ENCODE measurements around the gene CAPNS1.

The CAPNS1 gene

DNA sequence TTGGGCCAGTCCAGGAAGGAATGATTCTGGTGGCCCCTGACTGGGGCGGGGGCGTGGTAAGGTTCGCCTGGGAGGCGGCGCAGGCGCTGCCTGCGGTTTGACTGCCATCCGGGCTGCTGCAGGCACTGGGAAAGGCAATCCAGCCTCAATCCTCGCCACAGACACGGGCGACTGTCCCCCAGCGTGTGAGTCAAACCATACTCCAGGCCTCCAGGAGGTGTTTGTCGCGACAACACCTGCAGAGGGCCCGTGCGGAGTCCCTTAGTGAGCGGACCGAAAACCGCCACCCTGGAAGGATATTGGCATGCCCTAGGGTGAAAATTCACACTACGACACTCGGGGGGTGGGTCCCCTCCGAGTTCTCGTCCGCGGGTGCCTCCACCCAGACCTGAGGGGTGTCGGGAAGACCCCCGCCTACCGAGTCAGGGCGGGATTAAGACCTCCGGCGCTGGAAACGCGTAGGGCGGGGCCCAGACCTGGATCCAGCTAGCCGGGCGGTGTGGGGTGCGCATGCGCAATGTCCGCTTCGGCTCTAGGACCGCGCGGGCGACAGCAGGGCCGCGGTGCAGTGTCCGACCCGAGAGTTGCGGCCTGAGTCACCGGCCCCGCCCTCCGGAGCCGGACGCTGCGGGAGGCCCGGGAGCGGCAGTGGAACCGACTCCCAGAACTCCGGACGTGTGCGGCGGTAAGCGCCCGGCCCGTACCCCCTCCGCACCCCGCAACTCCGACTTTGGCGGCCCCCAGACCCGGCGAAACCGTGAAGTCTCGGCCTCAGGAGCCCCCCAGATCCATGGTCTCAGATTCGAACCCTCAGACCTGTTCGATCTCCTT, at the start of gene CAPNS1:
CAPNS1 (plus strand) TSS at position 594 of the 831 bp plus-strand sequence. CDS start 946 bp downstream, outside the sequence.
- peak; percentile 92 for DNase-seq

DNA sequence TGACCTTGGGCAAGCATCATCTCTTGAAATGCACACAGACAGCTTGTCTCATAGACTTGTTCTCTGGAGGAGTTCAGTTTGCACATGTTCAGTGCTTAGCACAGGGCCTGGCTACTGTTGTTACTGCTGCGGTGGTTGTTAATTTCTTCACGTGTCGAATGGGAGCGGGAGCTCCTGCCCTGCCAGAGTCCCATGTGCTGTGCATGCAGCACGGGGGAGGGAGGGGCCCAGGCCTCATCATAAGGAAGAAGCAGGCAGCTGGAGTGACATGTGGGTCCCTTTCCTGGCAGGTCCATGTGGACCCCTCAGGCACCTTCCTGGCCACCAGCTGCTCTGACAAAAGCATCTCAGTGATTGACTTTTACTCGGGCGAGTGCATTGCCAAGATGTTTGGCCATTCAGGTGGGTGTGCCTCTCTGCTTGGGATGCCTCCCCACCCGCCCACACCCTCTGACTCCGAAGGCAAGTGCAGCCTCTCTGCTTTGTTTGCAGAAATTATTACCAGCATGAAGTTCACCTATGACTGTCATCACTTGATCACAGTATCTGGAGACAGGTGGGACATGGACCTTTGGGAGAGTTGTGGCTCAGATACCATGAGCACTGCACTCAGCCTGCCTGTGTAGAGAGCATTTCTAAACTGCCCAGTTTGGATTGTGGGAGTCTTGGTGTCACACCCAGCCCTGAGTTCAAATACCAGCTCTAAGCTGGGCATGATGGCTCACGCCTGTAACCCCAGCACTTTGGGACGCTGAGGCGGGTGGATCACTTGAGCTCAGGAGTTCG, 48.8 kb upstream of the CAPNS1 start:
- DNase-seq: no peak

DNA sequence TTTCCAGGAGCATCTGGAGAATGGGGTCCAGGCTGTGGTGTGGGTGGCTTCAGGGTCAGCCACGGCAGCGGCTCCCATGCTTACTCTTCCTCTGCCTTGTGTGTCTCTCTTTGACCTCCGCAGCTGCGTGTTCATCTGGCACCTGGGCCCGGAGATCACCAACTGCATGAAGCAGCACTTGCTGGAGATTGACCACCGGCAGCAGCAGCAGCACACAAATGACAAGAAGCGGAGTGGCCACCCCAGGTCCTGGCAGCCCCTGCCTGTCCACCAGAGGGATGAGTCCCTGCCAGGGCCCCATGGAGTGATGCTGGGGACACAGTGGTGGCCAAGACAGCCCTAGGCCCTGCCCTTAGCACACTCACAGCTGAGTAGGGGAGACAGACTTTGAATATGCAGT, 47.3 kb upstream of the CAPNS1 start:
- DNase-seq: no peak

DNA sequence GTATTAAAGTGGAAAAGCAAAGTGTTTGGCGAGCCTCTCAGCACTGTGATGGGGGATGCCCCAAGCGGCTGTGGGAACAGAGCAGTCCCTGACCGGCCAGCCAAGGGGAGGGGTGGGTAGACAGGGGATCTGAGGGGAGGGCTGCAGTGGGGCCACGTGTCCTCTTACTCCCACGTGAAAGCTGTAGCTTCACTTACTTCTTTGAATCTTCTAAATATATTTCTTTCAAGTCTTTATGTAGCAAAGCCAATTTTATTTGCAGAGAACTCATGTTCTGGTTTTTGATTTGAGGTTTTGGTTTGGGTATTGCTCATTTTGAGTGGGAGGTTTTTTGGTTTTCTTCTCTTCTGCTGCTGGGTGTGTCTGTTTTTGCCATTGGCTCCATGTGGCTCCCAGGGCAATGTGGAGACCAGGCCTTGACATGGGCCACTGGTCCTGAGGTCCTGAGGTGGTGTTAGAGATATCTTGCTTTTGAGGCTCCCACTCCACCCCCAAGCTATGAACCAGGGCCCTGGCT, 46.7 kb upstream of the CAPNS1 start:
- no peak for DNase-seq

DNA sequence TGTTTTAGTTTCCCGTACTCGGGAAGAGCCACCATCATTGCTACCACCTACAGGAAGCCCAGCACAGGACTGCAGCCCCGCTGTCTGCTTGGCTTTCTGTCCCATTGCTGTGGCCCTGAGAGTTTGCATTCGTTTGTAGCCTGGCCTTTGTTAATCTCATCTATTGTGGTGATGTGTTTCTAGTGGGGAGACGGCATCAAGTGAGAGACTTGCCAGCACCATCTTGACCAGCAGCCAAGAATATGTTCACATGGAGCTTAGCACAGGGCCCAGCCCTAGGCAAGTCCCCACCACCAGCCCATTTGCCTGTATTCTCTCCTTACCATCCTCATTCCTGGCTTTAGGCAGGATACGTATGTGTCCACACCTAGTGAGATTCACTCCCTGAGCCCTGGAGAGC, 46.2 kb upstream of the CAPNS1 start:
- DNase-seq: no peak

DNA sequence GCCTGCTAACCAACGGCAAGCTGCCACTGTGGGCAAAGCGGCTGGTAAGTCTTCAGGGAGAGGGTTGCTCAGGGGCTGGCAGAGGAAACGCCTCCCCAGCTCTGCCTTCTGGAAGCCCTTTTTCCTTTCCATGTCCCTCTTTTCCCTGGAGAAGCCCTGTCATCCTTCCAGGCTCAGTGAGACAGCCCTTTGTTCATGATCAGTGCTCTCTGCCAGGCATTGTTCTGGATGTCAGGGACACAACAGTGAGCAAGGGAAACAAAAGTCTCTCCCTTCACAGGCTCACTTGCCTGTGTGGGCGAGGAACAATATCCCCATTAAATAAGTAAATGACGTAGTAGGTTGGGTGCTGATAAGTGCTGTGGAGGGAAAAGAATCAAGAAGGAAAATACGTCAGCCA, 42.8 kb upstream of the CAPNS1 start:
- no peak for DNase-seq

DNA sequence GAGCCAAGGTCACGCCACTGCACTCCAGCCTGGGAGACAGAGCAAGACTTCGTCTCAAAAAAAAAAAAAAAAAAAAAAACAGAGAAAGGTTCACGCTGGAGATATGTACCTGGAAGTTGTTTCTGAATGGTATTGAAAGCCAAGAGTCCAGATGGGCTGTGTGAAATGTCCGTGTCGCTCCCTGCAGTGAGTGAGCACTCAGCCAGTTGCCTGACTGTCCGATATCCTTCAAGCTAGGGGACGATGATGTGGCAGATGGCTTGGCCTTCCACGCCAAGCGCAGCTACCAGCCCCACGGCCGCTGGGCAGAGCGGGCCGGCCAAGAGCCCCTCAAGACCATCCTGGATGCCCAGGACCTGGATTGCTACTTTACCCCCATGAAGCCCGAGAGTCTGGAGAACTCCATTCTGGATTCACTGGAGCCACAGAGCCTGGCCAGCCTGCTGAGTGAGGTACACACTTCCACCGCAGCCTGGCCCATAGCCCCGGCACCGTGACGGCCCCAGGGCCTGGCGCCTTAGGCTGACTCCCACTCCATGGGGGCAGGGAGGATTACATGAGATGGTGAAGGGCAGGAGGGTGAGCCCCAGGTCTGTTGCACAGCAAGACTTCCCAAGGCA, 40.6 kb upstream of the CAPNS1 start:
- no peak for DNase-seq

DNA sequence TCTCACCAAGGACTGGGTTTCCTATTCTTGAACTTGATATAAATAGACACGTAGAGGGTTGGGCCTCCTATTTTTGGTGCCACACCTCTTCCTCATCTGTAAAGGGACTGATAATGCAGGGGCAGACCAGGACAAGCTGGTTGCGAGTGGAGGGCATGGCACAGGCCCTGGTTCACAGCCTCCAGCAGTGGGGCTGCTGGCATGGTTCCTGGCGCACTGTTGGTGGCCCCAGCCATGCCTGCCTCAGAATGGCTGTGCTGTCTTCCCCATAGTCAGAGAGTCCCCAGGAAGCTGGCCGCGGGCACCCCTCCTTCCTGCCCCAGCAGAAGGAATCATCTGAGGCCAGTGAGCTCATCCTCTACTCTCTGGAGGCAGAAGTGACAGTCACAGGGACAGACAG, 39.4 kb upstream of the CAPNS1 start:
- DNase-seq: no peak

DNA sequence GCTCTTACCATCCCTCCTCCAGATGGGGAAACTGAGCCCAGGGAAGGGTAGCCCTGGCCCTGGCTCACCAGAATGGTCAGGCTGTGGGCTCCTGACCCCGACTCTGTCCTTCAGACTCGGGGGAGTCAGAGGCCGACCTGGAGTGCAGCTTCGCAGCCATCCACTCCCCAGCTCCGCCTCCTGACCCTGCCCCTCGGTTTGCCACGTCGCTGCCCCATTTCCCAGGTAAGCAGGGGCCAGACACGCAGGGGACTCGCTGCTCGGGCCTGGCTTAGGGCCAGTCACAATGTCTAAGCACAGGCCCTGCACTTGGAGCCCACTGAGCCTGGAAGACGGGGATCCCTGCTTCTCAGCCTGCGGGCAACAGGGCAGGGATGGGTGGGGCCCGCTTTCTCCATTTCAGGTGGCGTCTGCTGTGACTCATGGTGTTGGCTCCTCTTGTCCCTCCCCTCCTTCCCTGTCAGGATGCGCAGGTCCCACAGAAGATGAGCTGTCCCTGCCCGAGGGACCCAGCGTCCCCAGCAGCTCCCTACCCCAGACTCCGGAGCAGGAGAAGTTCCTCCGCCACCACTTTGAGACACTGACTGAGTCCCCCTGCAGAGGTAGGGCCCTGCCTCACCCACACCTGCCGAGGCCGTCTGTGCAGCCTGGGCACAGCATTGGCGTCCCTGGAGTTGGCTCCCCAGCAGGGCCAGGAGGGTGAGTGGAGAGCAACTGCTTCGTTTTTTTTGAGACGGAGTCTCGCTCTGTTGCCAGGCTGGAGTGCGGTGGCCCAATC, 38.1 kb upstream of the CAPNS1 start:
- DNase-seq: no peak

DNA sequence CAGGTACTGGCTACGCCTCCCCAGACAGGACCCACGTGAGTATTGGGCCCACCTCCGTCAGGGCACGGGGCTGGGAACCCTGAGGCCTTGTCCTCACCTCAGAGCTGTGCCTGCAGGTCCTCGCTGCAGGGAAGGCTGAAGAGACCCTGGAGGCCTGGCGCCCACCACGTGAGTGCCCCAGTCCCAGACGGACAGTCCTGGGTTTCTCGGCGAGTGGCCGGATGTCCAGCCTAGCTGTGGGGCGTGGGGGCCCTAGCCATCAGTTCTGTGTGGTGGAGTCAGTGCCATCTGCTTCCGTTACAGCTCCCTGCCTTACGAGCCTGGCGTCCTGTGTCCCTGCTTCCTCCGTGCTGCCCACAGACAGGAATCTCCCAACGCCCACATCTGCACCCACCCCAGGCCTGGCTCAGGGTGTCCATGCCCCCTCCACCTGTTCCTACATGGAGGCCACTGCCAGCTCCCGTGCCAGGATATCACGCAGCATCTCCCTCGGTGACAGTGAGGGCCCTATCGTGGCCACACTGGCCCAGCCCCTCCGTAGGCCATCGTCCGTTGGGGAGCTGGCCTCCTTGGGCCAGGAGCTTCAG, 36.7 kb upstream of the CAPNS1 start:
- DNase-seq: no peak

DNA sequence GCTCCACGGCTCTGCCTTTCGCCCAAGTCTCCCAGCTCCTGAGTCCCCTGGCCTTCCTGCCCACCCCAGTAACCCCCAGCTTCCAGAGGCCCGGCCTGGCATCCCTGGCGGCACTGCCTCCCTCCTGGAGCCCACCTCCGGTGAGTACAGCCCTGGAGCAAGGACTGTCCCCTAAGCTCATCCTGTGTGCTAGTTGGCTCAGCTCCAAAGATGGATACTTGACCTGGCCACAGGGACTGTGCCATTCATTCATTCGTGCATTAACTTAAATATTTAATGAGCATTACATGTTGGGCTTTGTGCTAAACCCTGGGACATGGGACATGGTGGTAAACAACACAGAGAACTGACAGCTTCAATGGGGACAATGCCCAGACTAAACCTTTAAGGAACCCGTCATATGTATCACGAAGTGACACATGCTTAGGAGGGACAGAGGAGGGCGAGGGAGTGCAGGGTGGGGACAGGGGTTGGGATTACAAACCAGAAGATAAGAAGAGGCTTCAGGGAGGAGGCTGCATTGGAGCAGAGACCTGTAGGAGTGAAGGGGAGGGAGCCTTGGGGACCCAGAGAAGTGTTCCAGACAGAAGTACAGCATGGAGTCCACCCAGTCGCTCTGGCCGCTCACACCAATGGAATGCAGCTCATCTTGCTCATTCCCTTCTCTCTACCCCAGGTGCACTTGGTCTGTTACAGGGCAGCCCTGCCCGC, 35.9 kb upstream of the CAPNS1 start:
- DNase-seq: no peak

DNA sequence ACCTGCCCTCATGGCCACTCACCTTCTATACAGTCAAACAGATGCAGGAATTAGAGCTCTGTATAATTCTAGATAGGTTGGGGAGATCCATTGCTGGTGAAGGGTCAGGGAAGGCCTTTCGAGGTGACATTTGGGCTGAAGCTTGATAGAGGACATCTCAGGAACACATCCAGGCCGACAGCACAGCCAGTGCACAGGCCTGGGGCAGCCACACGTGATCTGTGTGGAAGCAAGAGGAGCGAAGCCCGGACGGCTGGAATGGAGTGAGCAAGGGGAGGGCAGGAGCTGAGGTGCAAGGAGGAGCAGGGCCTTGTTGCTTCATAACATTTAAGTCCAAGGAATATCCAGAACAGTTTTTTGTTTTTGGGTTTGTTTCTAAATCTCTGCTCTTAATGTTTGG, 33.4 kb upstream of the CAPNS1 start:
- no peak for DNase-seq

DNA sequence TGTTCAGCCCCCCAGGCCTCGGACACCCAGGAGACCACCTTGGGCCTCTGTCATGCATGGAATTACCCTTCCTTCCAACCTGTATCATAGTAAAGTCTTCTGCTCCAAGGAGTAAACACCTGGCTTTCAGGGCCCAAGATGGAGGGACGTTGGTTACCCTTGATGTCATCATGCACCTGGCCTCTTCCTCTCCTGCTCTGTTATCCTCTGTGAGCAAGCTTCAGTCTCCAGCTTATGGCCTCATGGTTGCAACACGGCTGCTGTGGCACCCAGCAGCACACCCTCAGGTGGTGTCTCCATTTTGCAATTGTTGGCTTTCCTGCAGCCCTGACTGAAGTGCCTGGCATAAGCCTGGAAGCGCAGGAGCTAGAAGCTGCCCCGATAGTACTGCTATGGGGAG, 32.9 kb upstream of the CAPNS1 start:
- DNase-seq: no peak

DNA sequence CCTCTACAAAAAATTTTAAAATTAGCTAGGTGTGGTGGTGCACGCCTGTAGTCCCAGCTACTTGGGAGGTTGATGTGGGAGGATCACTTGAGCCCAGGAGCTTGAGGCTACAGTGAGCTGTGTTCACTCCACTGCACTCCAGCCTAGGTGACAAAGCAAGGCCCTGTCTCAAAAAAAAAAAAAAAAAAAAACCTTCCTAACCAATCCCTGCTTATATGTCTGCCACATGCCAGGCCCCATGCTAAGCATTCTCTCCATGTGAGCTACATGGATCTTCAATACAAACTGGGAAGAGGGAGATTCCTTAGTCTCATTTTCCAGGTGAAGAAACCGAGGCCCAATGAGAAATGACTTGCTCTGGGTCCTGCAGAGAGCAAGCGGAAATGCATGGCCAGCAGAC, 31.2 kb upstream of the CAPNS1 start:
- DNase-seq: no peak

DNA sequence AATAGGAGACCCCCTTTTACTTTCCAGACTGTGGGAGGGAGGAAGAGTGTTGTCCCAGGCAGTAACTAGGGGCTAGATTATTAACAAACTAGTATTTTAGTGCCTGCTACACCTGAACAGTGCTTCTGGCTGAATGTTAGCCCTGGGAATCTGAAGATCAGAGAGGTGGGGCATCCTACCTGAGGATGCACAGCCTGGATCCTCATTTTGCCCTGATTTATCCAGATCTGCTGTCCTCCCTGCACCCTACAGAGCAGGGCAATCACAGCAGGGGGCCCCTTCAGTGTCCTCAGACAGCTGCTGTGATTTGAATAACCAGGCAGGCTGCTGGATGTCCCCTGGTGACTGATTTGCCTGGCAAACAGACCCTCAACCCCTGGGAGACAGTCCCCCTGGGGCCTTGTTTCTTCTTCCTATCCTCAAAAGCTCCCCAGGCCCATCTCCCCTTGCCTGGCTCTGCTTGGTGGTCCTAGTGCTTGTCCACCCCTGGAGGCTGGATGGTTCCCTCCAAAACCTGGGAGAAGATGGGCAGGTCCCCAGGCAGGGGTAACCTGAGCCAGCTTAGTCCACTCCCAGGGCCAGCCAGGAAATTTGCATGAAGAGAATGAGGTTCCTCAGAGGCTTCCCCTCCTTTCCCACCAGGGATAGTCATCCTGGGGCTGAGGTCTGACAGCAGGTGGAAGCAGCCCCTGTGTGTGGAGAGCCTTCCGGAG, 29.2 kb upstream of the CAPNS1 start, which contains the start of gene OVOL3:
OVOL3 (plus strand) TSS at position 657 of the 713 bp plus-strand sequence. CDS start 60 bp downstream, outside the sequence.
- no peak for DNase-seq

DNA sequence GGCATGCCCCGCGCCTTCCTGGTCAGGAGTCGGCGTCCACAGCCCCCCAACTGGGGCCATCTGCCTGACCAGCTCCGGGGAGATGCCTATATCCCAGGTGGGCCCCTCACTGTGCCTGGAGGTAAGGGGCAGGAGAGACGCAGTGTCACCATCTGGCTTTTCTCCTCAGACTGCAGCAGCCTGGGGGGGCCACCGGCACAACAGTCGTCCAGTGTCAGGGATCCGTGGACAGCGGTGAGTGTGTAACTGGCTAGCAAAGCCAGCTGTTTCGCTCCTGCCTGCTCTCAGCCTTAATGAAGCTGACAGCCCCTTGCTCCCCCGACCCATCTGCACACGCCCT, 28.7 kb upstream of the CAPNS1 start:
- DNase-seq: no peak

DNA sequence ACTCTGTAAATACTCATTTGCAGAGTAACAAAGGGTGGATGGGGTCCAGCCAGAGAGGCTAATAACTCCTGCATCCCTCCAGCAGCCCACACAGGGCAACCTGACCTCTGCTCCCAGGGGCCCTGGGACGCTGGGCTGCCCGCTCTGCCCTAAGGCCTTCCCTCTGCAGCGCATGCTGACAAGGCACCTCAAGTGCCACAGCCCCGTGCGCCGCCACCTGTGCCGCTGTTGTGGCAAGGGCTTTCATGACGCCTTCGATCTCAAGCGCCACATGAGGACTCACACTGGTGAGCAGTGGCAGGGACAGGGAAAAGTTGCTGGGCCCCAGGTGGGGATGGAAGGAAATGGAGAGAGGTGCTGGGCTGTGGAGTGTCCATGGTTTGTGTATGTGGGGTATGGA, 27.2 kb upstream of the CAPNS1 start:
- no peak for DNase-seq

DNA sequence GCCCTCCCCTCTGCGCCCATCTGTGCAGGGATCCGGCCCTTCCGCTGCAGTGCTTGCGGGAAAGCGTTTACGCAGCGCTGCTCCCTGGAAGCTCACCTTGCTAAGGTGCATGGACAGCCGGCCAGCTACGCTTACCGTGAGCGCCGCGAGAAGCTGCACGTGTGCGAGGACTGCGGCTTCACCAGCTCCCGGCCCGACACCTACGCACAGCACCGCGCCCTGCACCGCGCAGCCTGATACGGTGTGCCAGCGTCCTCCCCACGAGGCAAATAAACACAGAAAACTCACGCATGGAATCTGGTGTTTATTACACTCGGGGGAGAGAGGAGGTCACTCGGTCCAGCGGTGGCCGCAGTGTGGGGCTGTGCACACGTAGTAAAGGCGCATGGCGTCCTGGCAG, 26.4 kb upstream of the CAPNS1 start:
- DNase-seq: no peak

DNA sequence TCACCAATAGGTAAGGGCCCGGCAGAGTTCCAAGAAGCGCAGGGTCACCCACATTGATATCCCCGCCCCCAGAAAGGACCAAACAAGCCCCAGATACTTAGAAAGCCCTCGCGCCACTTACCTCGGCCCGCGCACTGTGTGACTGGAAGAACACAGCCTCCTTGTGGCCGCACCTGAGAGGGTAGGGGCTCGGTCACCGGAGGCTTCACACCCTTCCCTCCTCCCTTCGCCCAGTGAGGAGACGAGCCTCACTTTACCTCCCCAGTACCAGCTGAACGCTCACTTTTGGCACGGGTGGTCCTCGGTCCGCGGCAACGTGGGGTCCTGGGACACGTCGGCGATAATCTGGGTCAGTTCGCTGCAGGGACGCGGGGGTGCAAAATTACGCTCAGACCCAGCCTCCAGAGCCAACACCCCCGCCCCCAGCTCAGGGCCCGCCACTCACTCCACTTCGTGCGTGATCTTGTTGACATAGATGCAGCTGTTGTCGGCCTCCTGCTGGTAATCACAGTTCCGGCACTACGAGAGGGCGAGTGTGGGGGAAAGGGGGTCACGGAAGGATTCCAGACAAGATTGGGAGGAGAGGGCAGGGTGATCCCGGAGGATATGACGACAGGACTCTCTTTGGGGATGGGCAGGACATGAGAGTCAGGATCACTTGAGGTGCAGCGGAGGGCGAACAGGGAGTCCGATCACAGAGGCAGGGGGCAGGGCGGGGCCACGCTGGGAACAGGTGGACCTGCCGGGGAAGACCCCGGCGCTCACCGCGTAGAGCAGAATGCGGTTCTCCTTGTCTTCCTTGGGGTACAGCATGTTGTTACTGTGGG, 25.8 kb upstream of the CAPNS1 start:
- peak; percentile 37 for DNase-seq
